Spleen (tissue), 7 donors: ENCODE measurements around the gene UBASH3B.
"Not testable (repeated sequence)": the region's sequence is repeated elsewhere in the genome, so short reads cannot be mapped to it uniquely, and the experiment has no call there.

Source experiments
- POLR2A ChIP-seq, 3 donors: fragments of 450-650 bp; IDR thresholded peaks; one replicate each; pipeline ENCODE4 v1.5.1; 2017; ENCODE audit warnings: antibody characterized with exemption in 3 of 3, mild to moderate bottlenecking in 1 of 3
- POLR2AphosphoS5 ChIP-seq, 3 donors: sonication (generic); formaldehyde crosslinking; IDR thresholded peaks; one replicate each; pipeline ENCODE4 v1.5.1; 2017; ENCODE audit warnings: antibody characterized with exemption in 3 of 3
- TF ChIP-seq, protein P1 (sequence below), 11 experiments: fragments of 200-600 bp in 7 of 11; fragments of 450-650 bp in 4 of 11; sonication (generic) in 4 of 11; IDR thresholded peaks in 8 of 11; conservative IDR thresholded peaks in 3 of 11; 1 replicate in 7 of 11; 2 replicates in 4 of 11; pipeline versions ENCODE4 v1.4.0 to v1.8.0; 2016 to 2021; ENCODE audit warnings: antibody characterized with exemption in 11 of 11, inconsistent platforms in 4 of 11, mild to moderate bottlenecking in 1 of 11
- donor health status: DM: no; HTN: no; CAD: no; lungs with moderate emphysema.
- donor health status: DM: no; HTN: no; CAD: no.
- donor health status: DM: no; HTN: no; CAD: no.

- TF ChIP-seq, protein P1, sequence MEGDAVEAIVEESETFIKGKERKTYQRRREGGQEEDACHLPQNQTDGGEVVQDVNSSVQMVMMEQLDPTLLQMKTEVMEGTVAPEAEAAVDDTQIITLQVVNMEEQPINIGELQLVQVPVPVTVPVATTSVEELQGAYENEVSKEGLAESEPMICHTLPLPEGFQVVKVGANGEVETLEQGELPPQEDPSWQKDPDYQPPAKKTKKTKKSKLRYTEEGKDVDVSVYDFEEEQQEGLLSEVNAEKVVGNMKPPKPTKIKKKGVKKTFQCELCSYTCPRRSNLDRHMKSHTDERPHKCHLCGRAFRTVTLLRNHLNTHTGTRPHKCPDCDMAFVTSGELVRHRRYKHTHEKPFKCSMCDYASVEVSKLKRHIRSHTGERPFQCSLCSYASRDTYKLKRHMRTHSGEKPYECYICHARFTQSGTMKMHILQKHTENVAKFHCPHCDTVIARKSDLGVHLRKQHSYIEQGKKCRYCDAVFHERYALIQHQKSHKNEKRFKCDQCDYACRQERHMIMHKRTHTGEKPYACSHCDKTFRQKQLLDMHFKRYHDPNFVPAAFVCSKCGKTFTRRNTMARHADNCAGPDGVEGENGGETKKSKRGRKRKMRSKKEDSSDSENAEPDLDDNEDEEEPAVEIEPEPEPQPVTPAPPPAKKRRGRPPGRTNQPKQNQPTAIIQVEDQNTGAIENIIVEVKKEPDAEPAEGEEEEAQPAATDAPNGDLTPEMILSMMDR (IDR thresholded peaks at IDR 0.05 in 8 of 11, conservative IDR thresholded peaks at IDR 0.05 in 3 of 11), result not testable (repeated sequence)
- not testable (repeated sequence) for TF ChIP-seq POLR2AphosphoS5, POLR2A (IDR thresholded peaks at IDR 0.05)
Measured at GRCh38 chr11:122607162-122607561, 48.4 kb upstream of the UBASH3B start.
